NK-92 (cell line): ENCODE measurements around the gene FGL2.
"Not testable (repeated sequence)": the region's sequence is repeated elsewhere in the genome, so short reads cannot be mapped to it uniquely, and the experiment has no call there.

Experiments
- DNase-seq: peaks from one replicate; lab custom pipeline; 2025; ENCODE audit not compliant: unreplicated experiment; lab: John Stamatoyannopoulos, UW

FGL2 gene

GRCh38 chr7:77216181-77216845 is 16.7 kb upstream of the FGL2 start:
- DNase-seq: no peak

DNA sequence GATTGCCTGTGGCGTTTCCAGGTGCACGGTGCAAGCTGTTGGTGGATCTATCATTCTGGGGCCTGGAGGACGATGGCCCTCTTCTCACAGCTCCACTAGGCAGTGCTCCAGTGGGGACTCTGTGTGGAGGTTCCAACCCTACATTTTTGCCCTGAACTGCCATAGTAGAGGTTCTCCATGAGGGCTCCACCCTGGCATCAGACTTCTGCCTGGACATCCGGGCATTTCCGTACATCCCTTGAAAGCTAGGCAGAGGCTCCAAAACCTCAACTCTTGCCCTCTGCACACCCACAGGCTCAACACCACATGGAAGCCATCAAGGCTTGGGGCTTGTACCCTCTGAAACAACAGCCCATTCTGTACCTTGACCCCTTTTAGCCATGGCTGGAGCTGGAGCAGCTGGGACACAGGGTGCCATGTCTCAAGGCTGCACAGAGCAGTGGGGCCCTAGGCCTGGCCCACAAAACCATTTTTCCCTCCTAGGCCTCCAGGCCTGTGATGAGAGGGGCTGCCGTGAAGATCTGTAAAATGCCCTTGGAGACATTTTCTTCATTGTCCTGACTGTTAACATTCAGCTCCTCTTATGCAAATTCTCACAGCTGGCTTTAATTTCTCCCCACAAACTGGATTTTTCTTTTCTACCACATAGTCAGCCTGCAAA is 10.0 kb upstream of the FGL2 start:
- DNase-seq: no peak

GRCh38 chr7:77208416-77208815 is 8.8 kb upstream of the FGL2 start:
- no peak for DNase-seq

DNA sequence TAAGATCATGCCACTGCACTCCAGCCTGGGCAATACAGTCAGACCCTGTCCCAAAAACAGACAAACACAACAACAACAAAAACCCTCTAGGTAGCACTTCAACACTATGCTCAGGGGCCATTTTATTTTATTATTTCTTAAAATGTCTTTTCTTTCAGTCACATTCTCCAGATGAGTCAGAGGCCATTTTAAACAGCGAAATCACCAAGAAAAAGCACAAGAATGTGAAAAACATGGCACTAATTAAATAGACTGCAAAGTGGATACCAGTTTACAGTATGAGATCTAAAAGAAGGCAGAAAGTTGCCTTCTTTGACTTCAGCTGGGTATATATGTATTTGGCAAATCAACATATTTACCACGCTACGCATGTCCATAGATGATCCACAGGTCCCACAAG is 6.1 kb upstream of the FGL2 start:
- no peak for DNase-seq

- DNase-seq: no peak
Measured at GRCh38 chr7:77202481-77202976, 2.9 kb upstream of the FGL2 start.

DNA sequence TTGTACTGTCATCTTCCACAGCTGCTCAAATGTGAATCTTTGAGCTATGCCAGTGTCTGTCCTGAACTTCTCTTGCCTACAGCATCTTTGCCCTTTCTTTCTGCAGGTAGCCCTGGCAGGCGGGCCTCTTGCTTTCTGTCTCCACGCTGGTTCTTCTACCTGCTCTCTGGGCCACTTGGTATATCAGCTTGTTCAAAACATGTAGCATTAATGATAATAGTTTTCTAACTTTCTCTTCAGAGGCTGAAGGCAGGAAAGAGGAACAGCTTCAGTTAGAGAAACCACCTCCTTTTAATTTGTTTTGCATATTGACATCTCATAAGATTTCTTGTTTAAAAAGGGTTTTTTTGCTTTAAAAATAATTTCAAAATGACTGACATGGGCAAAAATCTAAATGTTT is 923 bp upstream of the FGL2 start:
- no peak for DNase-seq

- DNase-seq: no peak
Measured at GRCh38 chr7:77197141-77197540, 2.5 kb downstream of the FGL2 start.

GRCh38 chr7:77188731-77189437 is 10.7 kb downstream of the FGL2 start:
- no peak for DNase-seq

GRCh38 chr7:77185866-77186265 is 13.8 kb downstream of the FGL2 start:
- DNase-seq: no peak

DNA sequence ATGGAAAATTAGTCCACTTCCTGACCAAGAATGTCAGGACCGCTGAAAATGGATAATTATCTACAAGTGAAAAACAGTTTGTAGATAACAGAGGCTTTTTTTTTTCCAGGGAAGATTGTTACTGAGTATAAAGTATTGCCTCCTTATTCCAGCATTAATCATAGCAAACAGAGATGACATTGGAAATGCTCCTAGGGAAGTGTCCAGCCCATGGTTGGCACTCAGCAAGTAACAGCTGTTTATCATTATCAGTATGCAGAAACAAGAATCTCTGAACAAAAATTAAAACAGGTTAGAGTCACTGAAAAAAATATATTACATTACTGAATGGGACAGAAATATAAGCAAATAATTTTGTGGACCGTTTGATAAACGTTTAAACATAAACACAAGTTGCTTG is 14.6 kb downstream of the FGL2 start:
- DNase-seq: no peak

- no peak for DNase-seq
Measured at GRCh38 chr7:77184463-77184862, 15.2 kb downstream of the FGL2 start.

- DNase-seq: no peak
Measured at GRCh38 chr7:77182261-77182660, 17.4 kb downstream of the FGL2 start.

GRCh38 chr7:77181734-77182133 is 17.9 kb downstream of the FGL2 start:
- no peak for DNase-seq

- DNase-seq: no peak
Measured at GRCh38 chr7:77181015-77181595, 18.5 kb downstream of the FGL2 start.

DNA sequence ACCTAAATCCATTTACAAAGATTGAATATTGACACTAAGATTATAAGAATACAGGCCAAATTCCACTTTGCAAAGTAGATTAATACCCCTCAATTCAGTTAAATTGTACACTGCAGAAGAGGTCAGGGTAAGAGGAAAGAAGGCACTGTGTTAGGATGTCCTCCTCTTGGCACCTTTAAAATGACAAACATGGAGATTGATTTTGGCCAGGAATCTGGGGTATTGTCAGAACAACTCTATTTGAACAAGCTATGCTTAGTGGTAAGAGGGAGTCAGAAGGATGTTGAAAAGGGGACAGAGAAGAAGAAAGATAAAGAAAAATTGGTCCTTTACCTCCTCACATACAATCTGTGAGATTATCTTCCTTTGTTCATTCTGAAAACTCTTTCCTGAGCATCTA is 21.6 kb downstream of the FGL2 start:
- not testable (repeated sequence) for DNase-seq

GRCh38 chr7:77177321-77177904 is 22.2 kb downstream of the FGL2 start:
- DNase-seq: not testable (repeated sequence)

GRCh38 chr7:77175274-77175800 is 24.3 kb downstream of the FGL2 start:
- not testable (repeated sequence) for DNase-seq

DNA sequence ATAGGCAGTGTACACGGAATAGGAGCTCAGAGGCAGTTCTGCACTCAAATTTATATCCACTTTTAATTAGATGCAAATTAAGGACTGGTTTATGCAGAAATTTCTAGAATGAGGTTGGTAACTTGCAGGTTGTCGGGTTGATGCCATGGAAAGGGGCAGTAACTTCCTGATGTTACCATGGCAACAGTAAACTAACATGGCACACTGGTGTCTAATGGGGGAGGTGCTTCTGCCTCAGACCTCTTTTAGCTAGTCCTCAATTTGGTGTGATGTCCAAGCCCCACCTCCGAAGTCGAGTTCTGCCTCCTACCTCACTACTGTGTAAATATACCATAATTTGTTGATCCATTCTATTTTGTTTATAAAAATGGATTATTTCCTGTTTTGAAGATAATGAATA is 25.2 kb downstream of the FGL2 start:
- not testable (repeated sequence) for DNase-seq

DNA sequence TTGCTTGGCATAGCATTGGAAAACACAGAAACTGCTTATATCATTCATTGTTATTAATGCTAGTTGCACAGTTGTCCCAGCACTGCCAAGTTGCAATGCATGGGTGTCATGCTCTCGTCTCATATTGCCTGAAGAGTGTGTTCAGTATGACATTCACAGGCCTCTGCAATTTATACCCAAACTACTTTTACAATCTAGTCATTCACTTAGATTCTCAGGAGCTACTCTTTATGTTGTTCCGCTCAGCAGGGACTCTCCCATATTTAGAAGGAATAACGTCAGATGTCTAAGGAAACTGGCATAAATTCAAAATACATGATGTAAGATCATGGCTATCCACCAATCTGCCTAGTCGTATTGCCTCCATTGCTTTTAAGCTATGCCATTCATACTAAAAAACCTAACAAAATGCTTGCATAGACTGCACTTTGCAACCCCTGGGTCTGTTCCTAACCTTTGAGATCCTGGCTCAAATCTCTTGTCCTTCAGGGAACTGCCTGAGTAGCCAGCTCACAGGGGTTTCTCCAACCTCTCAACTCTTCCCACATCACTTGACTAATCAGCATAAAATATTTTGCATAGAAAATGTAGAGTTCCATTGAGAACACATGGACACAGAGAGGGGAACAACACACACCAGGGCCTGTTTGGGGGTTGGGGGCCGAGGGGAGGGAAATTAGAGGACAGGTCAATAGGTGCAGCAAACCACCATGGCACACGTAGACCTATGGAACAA is 27.0 kb downstream of the FGL2 start:
- DNase-seq: not testable (repeated sequence)

DNA sequence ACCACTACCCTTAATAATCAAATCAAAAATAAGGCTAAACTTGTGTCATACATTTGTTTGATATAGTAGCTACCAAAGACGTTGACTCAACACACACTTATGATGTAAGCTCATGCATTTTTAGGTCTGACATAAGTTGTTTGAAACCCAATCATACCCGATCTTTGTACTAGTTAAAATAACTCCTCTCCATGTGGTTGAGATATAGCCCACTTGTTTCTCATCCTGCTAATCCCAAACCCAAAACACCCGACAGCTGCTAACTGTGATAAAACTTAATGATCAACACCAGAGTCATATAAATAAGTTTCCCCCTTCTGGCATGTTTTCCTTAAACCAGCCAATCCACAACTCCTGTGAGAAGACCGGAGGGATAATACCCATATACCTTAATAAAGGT is 28.5 kb downstream of the FGL2 start:
- not testable (repeated sequence) for DNase-seq
